B cell (primary cell): ENCODE measurements around the gene VSIG10.

Source experiments
- EZH2 ChIP-seq: IDR thresholded peaks from 2 replicates; pipeline ENCODE4 v1.6.1; 2012; ENCODE audit warnings: borderline replicate concordance, low read depth, mild to moderate bottlenecking, moderate library complexity, low read length; ENCODE audit not compliant: insufficient read depth, poor library complexity, severe bottlenecking
- TF ChIP-seq, protein P1 (sequence below): fragments of 200-600 bp; IDR thresholded peaks from one replicate; pipeline ENCODE4 v1.8.0; 2022; ENCODE audit warnings: antibody characterized with exemption, mild to moderate bottlenecking

DNA sequence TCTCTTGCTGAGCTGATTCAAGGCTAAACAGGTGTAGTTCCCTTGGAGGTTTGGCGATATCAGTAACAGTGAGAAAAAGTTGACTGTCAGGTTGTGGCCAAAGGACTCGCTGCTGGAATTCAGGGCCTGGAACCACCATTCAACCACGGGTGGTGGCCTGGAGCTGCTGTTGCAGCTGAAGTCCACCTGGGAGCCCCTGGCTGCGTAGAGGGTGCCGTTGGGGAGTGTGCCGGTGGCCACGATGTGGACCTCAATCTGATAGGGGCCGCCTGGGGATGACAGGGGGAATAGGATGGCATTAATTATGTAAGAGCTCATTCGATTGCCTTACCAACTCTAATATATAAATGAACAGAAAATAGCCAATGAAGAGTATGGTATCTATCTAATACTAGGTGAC is 21.6 kb downstream of the VSIG10 start:
- TF ChIP-seq, protein P1, sequence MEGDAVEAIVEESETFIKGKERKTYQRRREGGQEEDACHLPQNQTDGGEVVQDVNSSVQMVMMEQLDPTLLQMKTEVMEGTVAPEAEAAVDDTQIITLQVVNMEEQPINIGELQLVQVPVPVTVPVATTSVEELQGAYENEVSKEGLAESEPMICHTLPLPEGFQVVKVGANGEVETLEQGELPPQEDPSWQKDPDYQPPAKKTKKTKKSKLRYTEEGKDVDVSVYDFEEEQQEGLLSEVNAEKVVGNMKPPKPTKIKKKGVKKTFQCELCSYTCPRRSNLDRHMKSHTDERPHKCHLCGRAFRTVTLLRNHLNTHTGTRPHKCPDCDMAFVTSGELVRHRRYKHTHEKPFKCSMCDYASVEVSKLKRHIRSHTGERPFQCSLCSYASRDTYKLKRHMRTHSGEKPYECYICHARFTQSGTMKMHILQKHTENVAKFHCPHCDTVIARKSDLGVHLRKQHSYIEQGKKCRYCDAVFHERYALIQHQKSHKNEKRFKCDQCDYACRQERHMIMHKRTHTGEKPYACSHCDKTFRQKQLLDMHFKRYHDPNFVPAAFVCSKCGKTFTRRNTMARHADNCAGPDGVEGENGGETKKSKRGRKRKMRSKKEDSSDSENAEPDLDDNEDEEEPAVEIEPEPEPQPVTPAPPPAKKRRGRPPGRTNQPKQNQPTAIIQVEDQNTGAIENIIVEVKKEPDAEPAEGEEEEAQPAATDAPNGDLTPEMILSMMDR, result no peak
- TF ChIP-seq EZH2, result no peak
